IMR-90 (cell line): Measurements from ENCODE around the gene MYL12B. TPM values are rescaled to one million over a fixed set of nuclear protein-coding genes. Genes with fewer than 3 reads are reported as not detected.
A peak's percentile ranks its signal among the peaks of the same experiment; 100 is the strongest.

Experiments used
- ATAC-seq: fragments of 200-7000 bp; cut with Tn5 transposase; 2 replicates; pipeline ENCODE4 v1.9.1; 2020; ENCODE audit warnings: low read depth, mild to moderate bottlenecking, moderate library complexity
- BruUV-seq: library from RNA; stranded (reverse); fragments of 400-500 nt; replicated peaks from 2 replicates; lab custom pipeline; 2021; lab: Mats Ljungman, UMichigan
- CTCF ChIA-PET: fragments of 300-600 bp; formaldehyde crosslinking; extraction: SDS; loops from one replicate; lab custom pipeline; 2021; ENCODE audit warnings: antibody characterized with exemption; lab: Yijun Ruan, JAX
- POLR2A ChIA-PET: fragments of 300-600 bp; sonication (Branson Sonifier 250); formaldehyde crosslinking; loops from one replicate; lab custom pipeline; 2022; ENCODE audit warnings: antibody characterized with exemption; ENCODE audit not compliant: unreplicated experiment; lab: Charles Lee
- DNase-seq: peaks from one replicate; pipeline ENCODE4 v3.0.0; 2013
- H2AFZ ChIP-seq: replicated peaks from 2 replicates; pipeline ENCODE3; 2013; ENCODE audit warnings: low read length, mild to moderate bottlenecking; ENCODE audit not compliant: poor library complexity
- H2AK5ac ChIP-seq: 2 replicates; pipeline ENCODE4 v1.6.1; 2013; ENCODE audit warnings: low read depth, low read length, inconsistent platforms
- H2AK9ac ChIP-seq: replicated peaks from 2 replicates; pipeline ENCODE3; 2013; ENCODE audit warnings: mild to moderate bottlenecking, low read depth, low read length, moderate library complexity; ENCODE audit not compliant: poor library complexity
- H2BK120ac ChIP-seq: 2 replicates; pipeline ENCODE4 v1.6.1; 2013; ENCODE audit warnings: low read depth, low read length, inconsistent platforms
- H2BK15ac ChIP-seq: 3 replicates; pipeline ENCODE4 v1.6.1; 2013; ENCODE audit warnings: low read depth, low read length, inconsistent platforms
- H2BK20ac ChIP-seq: 2 replicates; pipeline ENCODE4 v1.6.1; 2013; ENCODE audit warnings: low read depth, mild to moderate bottlenecking, inconsistent platforms, low read length, moderate library complexity
- H2BK5ac ChIP-seq: 2 replicates; pipeline ENCODE4 v1.6.1; 2013; ENCODE audit warnings: mild to moderate bottlenecking, low read depth, low read length, inconsistent platforms; ENCODE audit not compliant: poor library complexity, severe bottlenecking
- H3K14ac ChIP-seq: replicated peaks from 2 replicates; pipeline ENCODE4 v1.6.1; 2013; ENCODE audit warnings: low read depth, low read length, inconsistent platforms
- H3K18ac ChIP-seq: 2 replicates; pipeline ENCODE4 v1.6.1; 2013; ENCODE audit warnings: low read depth, low read length, control low read depth
- H3K23ac ChIP-seq: 2 replicates; pipeline ENCODE4 v1.6.1; 2013; ENCODE audit warnings: low read depth, low read length, inconsistent platforms
- H3K27ac ChIP-seq: 2 replicates; pipeline ENCODE4 v1.5.1; 2013; ENCODE audit warnings: mild to moderate bottlenecking, control low read depth, low read length; ENCODE audit not compliant: insufficient read depth
- H3K27me3 ChIP-seq: 2 replicates; pipeline ENCODE4 v1.6.1; 2013; ENCODE audit warnings: low read length; ENCODE audit not compliant: control insufficient read depth, insufficient read depth
- H3K36me3 ChIP-seq: 2 replicates; pipeline ENCODE4 v1.6.1; 2013; ENCODE audit warnings: low read length, mixed read lengths; ENCODE audit not compliant: control insufficient read depth, insufficient read depth
- H3K4ac ChIP-seq: 2 replicates; pipeline ENCODE4 v1.6.1; 2013; ENCODE audit warnings: low read depth, low read length, inconsistent platforms
- H3K4me1 ChIP-seq: 2 replicates; pipeline ENCODE4 v1.6.1; 2013; ENCODE audit warnings: low read length, mixed read lengths; ENCODE audit not compliant: control insufficient read depth, insufficient read depth
- H3K4me2 ChIP-seq: 2 replicates; pipeline ENCODE4 v1.6.1; 2013; ENCODE audit warnings: low read depth, mild to moderate bottlenecking, control low read depth, low read length, moderate library complexity
- H3K4me3 ChIP-seq: 2 replicates; pipeline ENCODE4 v1.5.1; 2013; ENCODE audit warnings: low read depth, mild to moderate bottlenecking, control low read depth, low read length, moderate library complexity; ENCODE audit not compliant: insufficient read depth
- H3K56ac ChIP-seq: 2 replicates; pipeline ENCODE4 v1.6.1; 2013; ENCODE audit warnings: low read length, inconsistent platforms; ENCODE audit not compliant: insufficient read depth; ENCODE audit errors: extremely low read depth
- H3K79me1 ChIP-seq, 2 experiments: 2 replicates each; pipeline ENCODE4 v1.6.1; 2013; ENCODE audit warnings: low read length in 2 of 2, inconsistent platforms in 1 of 2, low read depth in 1 of 2
- H3K9ac ChIP-seq: 2 replicates; pipeline ENCODE4 v1.6.1; 2013; ENCODE audit warnings: low read depth, low read length, control low read depth
- H3K9me1 ChIP-seq: 2 replicates; pipeline ENCODE4 v1.6.1; 2013; ENCODE audit warnings: low read length, inconsistent platforms; ENCODE audit not compliant: insufficient read depth
- H3K9me3 ChIP-seq: 2 replicates; pipeline ENCODE4 v1.6.1; 2013; ENCODE audit warnings: low read length; ENCODE audit not compliant: control insufficient read depth, insufficient read depth
- H4K20me1 ChIP-seq: 2 replicates; pipeline ENCODE4 v1.6.1; 2013; ENCODE audit warnings: low read length, inconsistent platforms; ENCODE audit not compliant: insufficient read depth
- H4K5ac ChIP-seq: 2 replicates; pipeline ENCODE4 v1.6.1; 2013; ENCODE audit warnings: mild to moderate bottlenecking, low read depth, low read length, control low read depth
- H4K8ac ChIP-seq, 2 experiments: 2 replicates each; pipeline ENCODE4 v1.6.1; 2013; ENCODE audit warnings: low read depth in 2 of 2, low read length in 2 of 2, control low read depth in 1 of 2, inconsistent platforms in 1 of 2
- H4K91ac ChIP-seq: 2 replicates; pipeline ENCODE4 v1.6.1; 2013; ENCODE audit warnings: low read depth, low read length, inconsistent platforms; ENCODE audit not compliant: insufficient read depth
- CHD1 ChIP-seq: IDR thresholded peaks from 2 replicates; pipeline ENCODE4 v1.6.1; 2012; ENCODE audit warnings: low read depth, low read length, improper control_type of control experiment
- ELK1 ChIP-seq: fragments of 150-350 bp; IDR thresholded peaks from 2 replicates; pipeline ENCODE4 v1.6.1; 2016; ENCODE audit warnings: low read depth, mild to moderate bottlenecking, low read length, moderate library complexity, borderline replicate concordance
- POLR2A ChIP-seq: IDR thresholded peaks from 2 replicates; pipeline ENCODE4 v1.6.1; 2012; ENCODE audit warnings: mild to moderate bottlenecking, low read depth, low read length
- WGBS, 2 experiments: methylation state at CpG; one replicate each; pipeline versions ENCODE4 v1.1.5 to v1.1.7; 2013; ENCODE audit warnings: missing lambda C conversion rate in 2 of 2; ENCODE audit not compliant: insufficient read length in 1 of 2; ENCODE audit errors: extremely low coverage in 2 of 2; 5-methylcytosine and 5-hydroxymethylcytosine counted together
- dilution Hi-C: fragments of 300-500 bp; cut with HindIII; formaldehyde crosslinking; loops from one replicate; pipeline ENCODE4 v1.14.3; 2018; ENCODE audit warnings: low sequenced_read_pairs; ENCODE audit not compliant: unreplicated experiment
- in situ Hi-C: fragments of 300-500 bp; cut with MboI; formaldehyde crosslinking; loops from 3 replicates; pipeline ENCODE4 v1.14.3; 2019; ENCODE audit warnings: low sequenced_read_pairs, inconsistent platforms, mixed read lengths
- intact Hi-C: fragments of 100-400 bp; cut with micrococcal nuclease; formaldehyde crosslinking; loops from 2 replicates; pipeline ENCODE4 v1.10.0; 2022
- polyA plus RNA-seq, 3 experiments: library from polyadenylated mRNA; depleted of rRNA; stranded (reverse); fragments of >200 nt; gene quantifications; 2 replicates each; pipeline ENCODE4 v1.2.3, GENCODE V29; 2012; ENCODE audit warnings: low replicate concordance in 1 of 3
- total RNA-seq: library from RNA; depleted of rRNA; stranded (reverse); fragments of >200 nt; gene quantifications from 2 replicates; pipeline ENCODE4 v1.2.3, GENCODE V29; 2012

Gene MYL12B
- total and polyA plus RNA-seq, 2 of the 4 experiments (the other 2 are of a cell fraction) = 692 to 816 TPM

GRCh38 chr18:3251963-3252277, 10.0 kb upstream of the MYL12B start (continued):
- TF ChIP-seq ELK1 (no peak), CHD1 (no peak)

- Histone ChIP-seq H3K27ac (peak overlapping the region; percentile 31; the same call in 1 of the 2 replicates), H2AFZ (no peak overlapping the region), H2BK120ac (no peak overlapping the region), H4K8ac (peak overlapping the region in 1 of 2 experiments; percentile 11; a peak in 1 of 4 replicates), H2BK20ac (no peak overlapping the region; the same call in 1 of the 2 replicates), H3K36me3 (peaks cover 29% of the 10 kb centered on the region), H3K56ac (no peak overlapping the region), H3K18ac (peak overlapping the region; percentile 68), H3K9me3 (no peaks in the 10 kb centered on the region), H3K23ac (peak overlapping the region; percentile 17; the same call in 1 of the 2 replicates), H2AK9ac (no peak overlapping the region), H4K5ac (0 out of 2 replicates have a peak overlapping the region, but pooled peaks have one; percentile 38), H3K79me1 (peaks cover 15 to 43% of the 10 kb centered on the region in 2 experiments; a peak in 3 of 4 replicates), H3K4me1 (peaks cover 18% of the 10 kb centered on the region), H3K4ac (0 out of 2 replicates have a peak overlapping the region, but pooled peaks have one; percentile 7), H2BK5ac (peak overlapping the region; percentile 89), H2AK5ac (peak overlapping the region; percentile 59; the same call in 1 of the 2 replicates), H3K4me3 (no peak overlapping the region), H3K14ac (peak overlapping the region; percentile 35; the same call in 1 of the 2 replicates), H4K20me1 (peaks cover 37% of the 10 kb centered on the region), H3K4me2 (peak overlapping the region; percentile 58; the same call in 1 of the 2 replicates), H2BK15ac (peak overlapping the region; percentile 37; the same call in 1 of the 3 replicates), H4K91ac (no peak overlapping the region), H3K9ac (no peak overlapping the region), H3K27me3 (no peaks in the 10 kb centered on the region), H3K9me1 (no peaks in the 10 kb centered on the region)
- dilution Hi-C loops (no loop called here), intact Hi-C loops (no loop called here), in situ Hi-C loops (no loop called here)
- BruUV-seq = no TSS peak
- CTCF ChIA-PET = interaction anchor here (0.7 to 1.2 kb wide), 2 partner anchors 45 to 413 kb away, joined by 5 to 9 read pairs; no protein-coding TSS in a partner anchor
- ATAC-seq (no peak), DNase-seq (no peak)
- POLR2A ChIA-PET = interaction anchor here (0.6 to 1.3 kb wide), 2 partner anchors 9 to 400 kb away, joined by 3 read pairs; no protein-coding TSS in a partner anchor
- no CpG with 5 or more reads among the region's 1 CpG for WGBS, 2 experiments
- no peak for TF ChIP-seq ELK1
- TF ChIP-seq POLR2A = no peak
These were observed 9.1 kb upstream of the MYL12B start for GRCh38 chr18:3252843-3253242.
